Thyroid gland (tissue), 4 donors: Measurements from ENCODE around the gene BTG1. TPM values are rescaled to one million over a fixed set of nuclear protein-coding genes. Genes with fewer than 3 reads are reported as not detected.

Experiments
- DNase-seq, 2 donors: peaks; one replicate each; pipeline ENCODE4 v3.0.0-alpha.2; 2019
- H3K27ac ChIP-seq, 3 donors: fragments of 200-600 bp; sonication (generic); 1 replicate in 2 of 3; 2 replicates in 1 of 3; pipeline ENCODE4 v1.5.1; 2016 to 2019; ENCODE audit warnings: mild to moderate bottlenecking in 1 of 3, moderate library complexity in 1 of 3
- H3K27me3 ChIP-seq: fragments of 200-600 bp; sonication (generic); one replicate; pipeline ENCODE4 v1.5.1; 2019
- H3K36me3 ChIP-seq, 2 donors: fragments of 200-600 bp; sonication (generic); one replicate each; pipeline ENCODE4 v1.5.1; 2016 to 2019
- H3K4me1 ChIP-seq, 2 donors: fragments of 200-600 bp; sonication (generic); one replicate each; pipeline ENCODE4 v1.5.1; 2017 to 2019
- H3K4me3 ChIP-seq, 3 donors: fragments of 200-600 bp; sonication (generic); replicated peaks in 1 of 3; 1 replicate in 2 of 3; 2 replicates in 1 of 3; pipeline ENCODE4 v1.5.1; 2016; ENCODE audit warnings: mild to moderate bottlenecking in 1 of 3
- H3K9me3 ChIP-seq: fragments of 200-600 bp; sonication (generic); one replicate; pipeline ENCODE4 v1.5.1; 2017
- POLR2A ChIP-seq, 2 donors: fragments of 450-650 bp; IDR thresholded peaks; one replicate each; pipeline ENCODE4 v1.6.1; 2017; ENCODE audit warnings: antibody characterized with exemption in 2 of 2, mild to moderate bottlenecking in 2 of 2, moderate library complexity in 1 of 2
- WGBS, 2 donors: methylation state at CpG; one replicate each; pipeline ENCODE4 v1.1.5; 2017; 5-methylcytosine and 5-hydroxymethylcytosine counted together
- intact Hi-C: fragments of 100-400 bp; cut with DNase I; formaldehyde crosslinking; loops from one replicate; pipeline ENCODE4 v1.15.1; 2023
- total RNA-seq, 4 donors: library from RNA; depleted of rRNA; stranded (reverse); fragments of >200 nt; gene quantifications; one replicate each; pipeline ENCODE4 v1.2.3, GENCODE V29; 2016
- TF ChIP-seq, protein P1 (sequence below), 6 experiments: fragments of 200-600 bp in 3 of 6; fragments of 450-650 bp in 3 of 6; sonication (generic) in 3 of 6; IDR thresholded peaks; one replicate each; pipeline ENCODE4 v1.5.1; 2016 to 2019; ENCODE audit warnings: antibody characterized with exemption in 6 of 6, mild to moderate bottlenecking in 2 of 6, inconsistent platforms in 1 of 6, moderate library complexity in 1 of 6

The BTG1 gene
- total RNA-seq, 4 donors from 2014 or later: 21.9 to 28.1 (median 24.3) TPM

DNA sequence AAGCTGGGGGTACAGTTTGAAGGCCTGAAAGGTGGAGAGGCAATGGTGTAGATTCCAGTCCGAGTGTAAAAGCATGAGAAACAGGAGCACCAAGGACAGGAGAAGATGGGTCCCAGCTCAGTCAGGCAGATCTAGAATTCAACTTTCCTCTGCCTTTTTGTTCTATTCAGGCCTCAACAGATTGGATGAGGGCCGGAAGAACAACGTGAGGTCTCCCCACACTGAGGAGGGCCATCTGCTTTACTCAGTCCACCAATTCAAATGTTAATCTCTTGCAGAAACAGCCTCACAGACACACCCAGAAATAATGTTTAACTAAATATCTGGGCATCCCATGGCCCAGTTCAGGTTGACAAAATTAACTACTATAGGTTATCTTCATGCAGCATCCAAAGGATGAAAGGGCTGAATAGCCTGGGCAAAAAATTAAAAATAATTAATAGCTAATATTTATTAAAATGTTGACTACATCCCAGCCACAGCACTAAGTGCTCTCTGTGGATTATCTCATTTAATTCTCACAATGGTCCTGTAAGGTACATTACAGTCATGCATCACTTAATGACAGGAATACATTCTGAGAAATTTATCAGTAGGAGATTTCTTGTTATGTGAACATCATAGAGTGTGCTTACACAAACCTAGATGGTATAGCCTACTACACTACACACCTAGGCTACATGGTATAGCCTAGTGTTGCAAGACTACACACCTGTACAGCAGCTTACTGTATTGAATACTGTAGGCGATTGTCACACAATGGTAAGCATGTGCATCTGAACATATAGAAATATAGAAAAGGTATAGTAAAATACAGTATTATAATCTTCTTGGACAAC is 22.5 kb downstream of the BTG1 start:
- no peak overlapping the region for H3K4me3 ChIP-seq
- WGBS, 2 donors: 73 to 84% methylated on average over 4 of the region's 4 CpGs
- no peak overlapping the region for H3K27ac ChIP-seq
- no peak for DNase-seq
- no peaks in the 10 kb centered on the region for H3K27me3 ChIP-seq
- intact Hi-C loops: no loop called here
- TF ChIP-seq POLR2A (IDR thresholded peaks at IDR 0.05): no peak
- TF ChIP-seq, protein P1, sequence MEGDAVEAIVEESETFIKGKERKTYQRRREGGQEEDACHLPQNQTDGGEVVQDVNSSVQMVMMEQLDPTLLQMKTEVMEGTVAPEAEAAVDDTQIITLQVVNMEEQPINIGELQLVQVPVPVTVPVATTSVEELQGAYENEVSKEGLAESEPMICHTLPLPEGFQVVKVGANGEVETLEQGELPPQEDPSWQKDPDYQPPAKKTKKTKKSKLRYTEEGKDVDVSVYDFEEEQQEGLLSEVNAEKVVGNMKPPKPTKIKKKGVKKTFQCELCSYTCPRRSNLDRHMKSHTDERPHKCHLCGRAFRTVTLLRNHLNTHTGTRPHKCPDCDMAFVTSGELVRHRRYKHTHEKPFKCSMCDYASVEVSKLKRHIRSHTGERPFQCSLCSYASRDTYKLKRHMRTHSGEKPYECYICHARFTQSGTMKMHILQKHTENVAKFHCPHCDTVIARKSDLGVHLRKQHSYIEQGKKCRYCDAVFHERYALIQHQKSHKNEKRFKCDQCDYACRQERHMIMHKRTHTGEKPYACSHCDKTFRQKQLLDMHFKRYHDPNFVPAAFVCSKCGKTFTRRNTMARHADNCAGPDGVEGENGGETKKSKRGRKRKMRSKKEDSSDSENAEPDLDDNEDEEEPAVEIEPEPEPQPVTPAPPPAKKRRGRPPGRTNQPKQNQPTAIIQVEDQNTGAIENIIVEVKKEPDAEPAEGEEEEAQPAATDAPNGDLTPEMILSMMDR (IDR thresholded peaks at IDR 0.05): no peak
- H3K9me3 ChIP-seq: no peaks in the 10 kb centered on the region
- no peaks in the 10 kb centered on the region for H3K36me3 ChIP-seq
- H3K4me1 ChIP-seq: no peaks in the 10 kb centered on the region

DNA sequence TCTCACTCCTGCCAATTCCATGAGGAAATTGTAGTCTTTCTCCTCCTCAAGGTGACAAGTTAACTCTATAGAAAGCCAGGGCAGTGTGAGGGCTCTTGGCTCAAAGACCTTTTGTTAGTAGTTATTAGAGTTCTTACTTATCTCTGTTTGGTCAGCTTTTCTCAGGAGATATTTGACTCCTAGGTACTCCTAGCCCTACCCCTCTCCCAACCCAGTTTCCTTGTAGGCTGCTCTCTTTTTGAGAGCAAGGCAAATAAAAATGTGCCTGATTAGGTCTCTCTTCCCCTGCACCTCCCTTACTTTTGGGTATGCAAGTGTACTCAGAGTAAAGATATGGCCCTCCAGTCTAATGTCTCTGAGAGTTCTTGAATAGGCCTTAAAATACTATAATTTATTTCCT is 23.8 kb downstream of the BTG1 start:
- no peak for TF ChIP-seq POLR2A (IDR thresholded peaks at IDR 0.05)
- TF ChIP-seq, protein P1 (IDR thresholded peaks at IDR 0.05): no peak
- intact Hi-C loops: no loop called here

DNA sequence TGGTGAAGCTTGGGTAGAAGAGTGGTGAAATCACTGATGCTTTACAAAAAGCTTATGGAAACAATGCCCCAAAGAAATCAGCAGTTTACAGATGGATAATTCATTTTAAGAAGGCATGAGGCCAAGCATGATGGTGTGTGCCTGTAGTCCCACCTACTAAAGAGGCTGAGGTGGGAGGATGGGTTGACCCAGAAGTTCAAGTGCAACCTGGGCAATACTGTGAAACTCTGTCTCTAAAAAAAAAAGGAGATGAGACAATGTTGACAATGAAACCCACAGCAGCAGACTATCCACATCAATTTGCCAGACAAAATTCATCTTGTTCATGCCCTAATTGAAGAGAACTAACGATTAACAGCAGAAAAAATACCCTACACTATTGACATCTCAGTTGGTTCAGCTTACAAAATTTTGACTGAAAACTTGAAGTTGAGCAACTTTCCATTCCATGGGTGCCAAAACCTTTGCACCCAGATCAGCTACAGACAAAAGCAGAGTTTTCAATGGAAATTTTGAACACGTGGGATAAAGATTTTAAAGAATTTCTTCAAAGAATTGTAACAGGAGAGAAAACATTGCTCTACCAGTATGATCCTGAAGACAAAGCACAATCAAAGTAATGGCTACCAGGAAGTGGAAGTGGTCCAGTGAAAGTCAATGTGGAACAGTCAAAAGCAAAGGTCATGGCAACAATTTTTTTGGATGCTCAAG is 26.7 kb downstream of the BTG1 start:
- intact Hi-C loops: no loop called here
- no peaks in the 10 kb centered on the region for H3K4me1 ChIP-seq
- DNase-seq: no peak
- TF ChIP-seq POLR2A (IDR thresholded peaks at IDR 0.05): no peak
- TF ChIP-seq, protein P1 (IDR thresholded peaks at IDR 0.05): no peak
- no peaks in the 10 kb centered on the region for H3K27me3 ChIP-seq
- no peaks in the 10 kb centered on the region for H3K36me3 ChIP-seq
- 97 to 98% methylated on average over 2 of the region's 2 CpGs for WGBS, 2 donors
- H3K4me3 ChIP-seq: no peak overlapping the region
- no peak overlapping the region for H3K27ac ChIP-seq
- H3K9me3 ChIP-seq: no peaks in the 10 kb centered on the region

More for the DNA sequence above, 23.8 kb downstream of the BTG1 start:
- Histone ChIP-seq H3K9me3 (no peaks in the 10 kb centered on the region), H3K4me1 (no peaks in the 10 kb centered on the region), H3K27me3 (no peaks in the 10 kb centered on the region), H3K27ac (no peak overlapping the region), H3K36me3 (no peaks in the 10 kb centered on the region), H3K4me3 (no peak overlapping the region)
- no peak for DNase-seq

DNA sequence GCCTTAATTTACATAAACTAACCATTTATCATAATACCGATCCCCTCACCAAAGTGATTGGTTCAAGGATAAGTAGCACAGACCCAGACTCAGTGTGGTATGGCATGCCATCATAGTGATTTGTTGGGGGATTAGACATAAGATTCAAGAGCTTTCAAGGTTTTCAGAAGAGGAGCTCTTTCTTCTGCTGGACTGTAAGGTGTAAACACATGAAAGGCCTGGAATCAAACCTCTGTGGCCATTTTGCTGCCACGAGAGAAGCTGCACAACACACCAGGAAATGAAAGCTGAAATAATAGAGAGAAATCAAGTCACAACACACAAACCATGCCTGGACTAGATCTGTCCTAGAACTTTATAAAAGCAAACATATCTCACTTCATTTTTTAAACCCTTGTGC is 30.8 kb downstream of the BTG1 start:
- Histone ChIP-seq H3K9me3 (no peaks in the 10 kb centered on the region), H3K27ac (no peak overlapping the region), H3K27me3 (no peaks in the 10 kb centered on the region), H3K4me3 (no peak overlapping the region), H3K4me1 (no peaks in the 10 kb centered on the region), H3K36me3 (no peaks in the 10 kb centered on the region)
- no peak for DNase-seq
- no peak for TF ChIP-seq POLR2A (IDR thresholded peaks at IDR 0.05)
- TF ChIP-seq, protein P1 (IDR thresholded peaks at IDR 0.05): no peak
- intact Hi-C loops: no loop called here
- 95 to 97% methylated on average over 2 of the region's 2 CpGs for WGBS, 2 donors

DNA sequence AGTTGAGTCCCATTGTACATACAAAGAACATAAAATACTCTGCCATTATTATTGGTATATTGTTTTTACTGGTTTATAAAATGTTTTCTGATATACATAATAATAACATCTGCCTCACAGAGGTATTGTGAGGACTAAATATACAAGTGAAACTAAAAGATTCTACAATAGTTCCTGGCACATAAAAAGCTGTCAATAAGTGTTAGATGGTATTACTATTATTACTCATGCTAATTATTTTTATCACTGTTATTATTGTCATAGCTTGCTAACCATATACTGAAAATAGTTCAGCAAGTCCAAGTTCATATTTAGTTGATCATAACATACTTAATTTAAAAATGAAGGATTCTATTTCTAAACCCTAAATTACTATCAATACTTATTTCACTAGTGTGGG is 34.4 kb downstream of the BTG1 start:
- H3K9me3 ChIP-seq: no peaks in the 10 kb centered on the region
- H3K4me3 ChIP-seq: no peak overlapping the region
- no peaks in the 10 kb centered on the region for H3K4me1 ChIP-seq
- no peaks in the 10 kb centered on the region for H3K27me3 ChIP-seq
- H3K36me3 ChIP-seq: no peaks in the 10 kb centered on the region
- intact Hi-C loops: no loop called here
- TF ChIP-seq POLR2A (IDR thresholded peaks at IDR 0.05): no peak
- TF ChIP-seq, protein P1 (IDR thresholded peaks at IDR 0.05): no peak
- no peak overlapping the region for H3K27ac ChIP-seq
- no peak for DNase-seq
